Measurements from ENCODE around the gene ICE2.

The ICE2 gene

DNA sequence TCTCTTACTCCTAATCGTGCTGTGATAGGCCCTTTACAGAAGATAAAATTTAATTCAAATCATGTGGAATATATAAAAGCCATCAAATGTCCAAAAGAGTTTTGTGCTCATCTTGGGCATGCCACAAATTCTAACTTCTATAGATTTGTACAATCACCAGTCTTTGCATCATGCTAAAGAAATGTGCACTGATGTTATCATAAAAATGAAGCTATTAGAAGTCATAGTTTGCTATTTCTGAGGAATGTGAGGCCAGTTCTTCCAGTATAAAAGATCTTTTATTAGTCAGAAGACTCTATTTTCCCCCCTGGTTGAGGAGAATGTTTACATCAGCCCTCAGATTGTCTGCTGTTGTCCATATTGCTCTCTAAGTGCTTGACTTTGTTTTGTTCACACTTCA lies 79.0 kb downstream of the ICE2 start:
- no peak overlapping the region for H3K4me2 ChIP-seq (ENCODE audit: low read depth, low read length, poor library complexity, severe bottlenecking)
- H3K9me3 ChIP-seq (ENCODE audit: insufficient read depth, low read depth, low read length), result no peaks in the 10 kb centered on the region
- peaks cover 14% of the 10 kb centered on the region; the same call in 1 of the 2 replicates for H3K79me2 ChIP-seq (ENCODE audit: insufficient read depth, low read length)
- no peak for TF ChIP-seq EZH2phosphoT487 (IDR thresholded peaks at IDR 0.05; ENCODE audit: borderline replicate concordance)
- TF ChIP-seq, protein P1, sequence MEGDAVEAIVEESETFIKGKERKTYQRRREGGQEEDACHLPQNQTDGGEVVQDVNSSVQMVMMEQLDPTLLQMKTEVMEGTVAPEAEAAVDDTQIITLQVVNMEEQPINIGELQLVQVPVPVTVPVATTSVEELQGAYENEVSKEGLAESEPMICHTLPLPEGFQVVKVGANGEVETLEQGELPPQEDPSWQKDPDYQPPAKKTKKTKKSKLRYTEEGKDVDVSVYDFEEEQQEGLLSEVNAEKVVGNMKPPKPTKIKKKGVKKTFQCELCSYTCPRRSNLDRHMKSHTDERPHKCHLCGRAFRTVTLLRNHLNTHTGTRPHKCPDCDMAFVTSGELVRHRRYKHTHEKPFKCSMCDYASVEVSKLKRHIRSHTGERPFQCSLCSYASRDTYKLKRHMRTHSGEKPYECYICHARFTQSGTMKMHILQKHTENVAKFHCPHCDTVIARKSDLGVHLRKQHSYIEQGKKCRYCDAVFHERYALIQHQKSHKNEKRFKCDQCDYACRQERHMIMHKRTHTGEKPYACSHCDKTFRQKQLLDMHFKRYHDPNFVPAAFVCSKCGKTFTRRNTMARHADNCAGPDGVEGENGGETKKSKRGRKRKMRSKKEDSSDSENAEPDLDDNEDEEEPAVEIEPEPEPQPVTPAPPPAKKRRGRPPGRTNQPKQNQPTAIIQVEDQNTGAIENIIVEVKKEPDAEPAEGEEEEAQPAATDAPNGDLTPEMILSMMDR (conservative IDR thresholded peaks at IDR 0.05; ENCODE audit: low read length), result no peak
- no peaks in the 10 kb centered on the region for H3K27me3 ChIP-seq (ENCODE audit: insufficient read depth, low read length, poor library complexity, severe bottlenecking)
- no peaks in the 10 kb centered on the region for H3K36me3 ChIP-seq (ENCODE audit: insufficient read depth, low read length)
- H3F3A ChIP-seq (ENCODE audit: low read depth), result no peaks in the 10 kb centered on the region
- no peak overlapping the region for H2AFZ ChIP-seq (ENCODE audit: low read length)
- peaks cover 25% of the 10 kb centered on the region for H3K4me1 ChIP-seq (ENCODE audit: insufficient read depth, low read length, poor library complexity, severe bottlenecking)
- H4K20me1 ChIP-seq (ENCODE audit: insufficient read depth, low read length, poor library complexity, severe bottlenecking), result peaks cover 11% of the 10 kb centered on the region
- no peaks in the 10 kb centered on the region for H3K9me2 ChIP-seq (replicated peaks; ENCODE audit: low read depth, low read length)
- H3K9ac ChIP-seq (ENCODE audit: low read depth, low read length, poor library complexity, severe bottlenecking), result no peak overlapping the region
- no peak overlapping the region for H3K4me3 ChIP-seq (ENCODE audit: low read length, poor library complexity, severe bottlenecking)

DNA sequence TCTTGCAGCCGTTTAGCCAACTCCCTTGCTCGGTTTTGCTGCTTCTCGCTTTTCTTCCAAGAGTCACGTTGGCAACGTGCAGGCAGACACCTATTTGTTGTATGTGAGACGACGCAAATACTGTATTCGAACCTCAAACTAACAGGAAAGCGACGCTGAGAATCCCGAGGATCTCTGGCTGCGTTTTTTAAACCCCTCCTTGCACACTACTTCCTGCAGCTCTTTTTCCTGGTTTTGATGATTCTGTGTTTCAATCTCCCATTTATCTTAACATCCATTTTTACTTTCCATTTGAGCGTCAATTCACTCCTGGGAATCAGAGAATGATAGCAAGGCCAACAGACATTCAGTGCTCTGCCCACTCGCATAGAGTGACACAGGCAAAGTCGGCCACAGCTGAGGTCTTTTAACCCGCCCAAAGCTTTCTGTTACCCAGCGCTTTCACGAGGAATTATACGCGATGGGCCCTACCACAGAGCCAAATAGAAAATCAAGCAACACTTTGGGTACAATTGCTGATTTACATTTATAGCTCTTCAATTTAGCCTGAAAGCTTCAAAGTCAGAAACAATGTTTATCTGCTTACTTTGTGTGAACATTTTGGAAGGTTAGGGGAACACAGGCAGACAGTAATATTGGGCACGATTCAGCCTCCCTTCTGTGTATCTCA lies 79.6 kb downstream of the ICE2 start:
- Histone ChIP-seq H3K79me2 (ENCODE audit: insufficient read depth, low read length) (peaks cover 14% of the 10 kb centered on the region; the same call in 1 of the 2 replicates), H3K9me3 (ENCODE audit: insufficient read depth, low read depth, low read length) (no peaks in the 10 kb centered on the region), H3K9ac (ENCODE audit: low read depth, low read length, poor library complexity, severe bottlenecking) (no peak overlapping the region), H3K4me3 (ENCODE audit: low read length, poor library complexity, severe bottlenecking) (peak overlapping the region; percentile 92), H3F3A (ENCODE audit: low read depth) (no peaks in the 10 kb centered on the region), H2AFZ (ENCODE audit: low read length) (peak overlapping the region; percentile 75; the same call in 1 of the 2 replicates), H3K36me3 (ENCODE audit: insufficient read depth, low read length) (no peaks in the 10 kb centered on the region), H3K4me2 (ENCODE audit: low read depth, low read length, poor library complexity, severe bottlenecking) (peak overlapping the region; percentile 90), H3K27me3 (ENCODE audit: insufficient read depth, low read length, poor library complexity, severe bottlenecking) (no peaks in the 10 kb centered on the region), H3K9me2 (replicated peaks; ENCODE audit: low read depth, low read length) (no peaks in the 10 kb centered on the region), H4K20me1 (ENCODE audit: insufficient read depth, low read length, poor library complexity, severe bottlenecking) (peaks cover 11% of the 10 kb centered on the region), H3K4me1 (ENCODE audit: insufficient read depth, low read length, poor library complexity, severe bottlenecking) (peaks cover 25% of the 10 kb centered on the region)
- TF ChIP-seq, protein P1 (conservative IDR thresholded peaks at IDR 0.05; ENCODE audit: low read length), result no peak
- TF ChIP-seq EZH2phosphoT487 (IDR thresholded peaks at IDR 0.05; ENCODE audit: borderline replicate concordance), result no peak

DNA sequence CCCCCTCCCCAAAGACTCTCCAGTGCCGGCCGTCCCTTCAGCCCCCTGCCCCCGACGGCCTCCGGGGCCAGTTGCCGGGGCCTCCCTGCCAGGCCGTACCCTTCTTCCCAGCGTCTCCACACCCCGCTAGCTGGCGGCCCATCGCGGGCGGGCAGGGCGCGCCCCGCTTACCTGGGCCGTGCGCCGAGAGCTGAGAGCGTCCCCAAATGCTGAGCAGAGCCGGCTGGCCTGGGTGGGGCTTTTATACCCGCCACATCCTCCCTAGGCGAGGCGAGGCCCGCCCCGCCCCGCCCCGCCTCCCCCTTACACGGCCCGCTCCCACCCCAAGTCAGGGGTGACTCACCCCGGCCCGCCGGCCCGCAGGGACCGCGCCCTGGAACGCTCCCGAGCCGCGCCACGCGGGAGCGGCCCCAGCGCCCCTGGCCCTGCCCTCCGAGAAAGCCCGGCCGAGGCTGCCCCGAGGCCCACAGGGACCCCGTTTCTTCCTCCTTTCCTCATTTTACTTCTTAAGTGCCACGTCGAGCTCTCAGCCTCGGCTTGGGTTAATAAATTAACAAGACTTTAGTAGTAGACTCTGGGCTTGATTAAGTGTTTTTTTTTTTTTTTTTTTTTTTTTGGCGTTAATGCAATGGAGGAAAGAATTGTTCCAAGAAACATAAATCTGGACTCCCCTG lies 81.0 kb downstream of the ICE2 start, which contains the start of gene ANXA2:
Gene ANXA2, minus strand, starts transcription at position 215 of the 674 bp plus-strand sequence. CDS start 11,911 bp downstream, outside the sequence.
- no peaks in the 10 kb centered on the region for H3K27me3 ChIP-seq (ENCODE audit: insufficient read depth, low read length, poor library complexity, severe bottlenecking)
- H3K9ac ChIP-seq (ENCODE audit: low read depth, low read length, poor library complexity, severe bottlenecking), result peak within 1 kb of the TSS; percentile 78
- peaks cover 35% of the 10 kb centered on the region for H3K4me1 ChIP-seq (ENCODE audit: insufficient read depth, low read length, poor library complexity, severe bottlenecking)
- H3K9me3 ChIP-seq (ENCODE audit: insufficient read depth, low read depth, low read length), result no peaks in the 10 kb centered on the region
- peaks cover 11% of the 10 kb centered on the region for H4K20me1 ChIP-seq (ENCODE audit: insufficient read depth, low read length, poor library complexity, severe bottlenecking)
- H2AFZ ChIP-seq (ENCODE audit: low read length), result peak within 1 kb of the TSS; percentile 75
- H3K4me2 ChIP-seq (ENCODE audit: low read depth, low read length, poor library complexity, severe bottlenecking), result peak within 1 kb of the TSS; percentile 90
- TF ChIP-seq EZH2phosphoT487 (IDR thresholded peaks at IDR 0.05; ENCODE audit: borderline replicate concordance), result no peak
- TF ChIP-seq, protein P1 (conservative IDR thresholded peaks at IDR 0.05; ENCODE audit: low read length), result no peak
- H3K79me2 ChIP-seq (ENCODE audit: insufficient read depth, low read length), result peaks cover 14% of the 10 kb centered on the region; the same call in 1 of the 2 replicates
- no peaks in the 10 kb centered on the region for H3K9me2 ChIP-seq (replicated peaks; ENCODE audit: low read depth, low read length)
- no peaks in the 10 kb centered on the region for H3K36me3 ChIP-seq (ENCODE audit: insufficient read depth, low read length)
- H3F3A ChIP-seq (ENCODE audit: low read depth), result no peaks in the 10 kb centered on the region
- peak within 1 kb of the TSS; percentile 92 for H3K4me3 ChIP-seq (ENCODE audit: low read length, poor library complexity, severe bottlenecking)

Data from Loucy (cell line).